ENCODE results near the gene PTGIS.

The PTGIS gene

DNA sequence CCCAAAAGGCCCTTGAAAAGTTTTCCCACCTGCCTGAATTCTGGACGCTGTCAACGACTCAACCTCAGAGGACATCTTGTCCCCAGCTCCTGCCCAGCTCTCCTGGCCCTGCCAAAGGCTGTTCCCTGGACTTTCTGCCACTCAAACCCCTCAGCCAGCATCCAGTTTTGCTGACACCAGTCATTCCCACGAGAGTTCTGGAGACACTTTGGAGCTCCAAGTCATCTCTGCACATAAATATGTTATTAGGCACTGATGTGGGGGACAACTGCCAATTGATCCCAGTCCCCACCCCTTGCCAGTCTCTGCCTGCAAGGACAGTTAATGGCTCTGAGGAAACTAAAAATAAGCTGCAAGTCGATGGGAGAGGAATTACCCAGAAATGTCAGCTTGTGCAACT lies 46.6 kb downstream of the PTGIS start:
- no peak for DNase-seq

- no peak for DNase-seq
Measured at GRCh38 chr20:49519777-49520359, 48.1 kb downstream of the PTGIS start.

DNA sequence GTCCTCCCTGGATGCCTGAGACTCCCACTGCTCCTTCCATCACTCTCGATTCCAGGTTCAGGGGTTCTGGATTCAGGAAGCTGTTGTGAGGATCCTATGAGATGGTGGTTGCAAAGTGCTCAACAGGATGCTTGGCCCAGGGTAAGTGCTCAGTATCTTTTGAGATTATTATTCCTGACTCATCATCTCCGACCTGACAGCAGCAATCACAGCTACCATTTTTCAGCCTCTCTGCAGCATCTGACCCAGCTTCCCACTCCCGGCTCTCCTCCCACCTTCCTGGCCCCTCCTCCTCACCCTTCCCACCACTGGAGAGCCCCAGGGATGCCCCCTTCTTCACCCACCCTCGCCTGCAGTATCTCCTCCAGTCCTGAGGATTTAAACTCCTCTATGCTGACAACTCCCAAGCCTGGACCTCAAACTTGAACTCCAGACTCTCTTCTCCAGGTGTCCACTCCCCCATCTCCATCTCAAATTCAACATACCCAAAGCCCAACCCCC lies 48.7 kb downstream of the PTGIS start:
- DNase-seq: no peak

- no peak for DNase-seq
Measured at GRCh38 chr20:49518576-49518975, 49.4 kb downstream of the PTGIS start.

GRCh38 chr20:49517805-49518100 lies 50.2 kb downstream of the PTGIS start:
- no peak for DNase-seq

- no peak for DNase-seq
Measured at GRCh38 chr20:49516916-49517804, 50.8 kb downstream of the PTGIS start.

DNA sequence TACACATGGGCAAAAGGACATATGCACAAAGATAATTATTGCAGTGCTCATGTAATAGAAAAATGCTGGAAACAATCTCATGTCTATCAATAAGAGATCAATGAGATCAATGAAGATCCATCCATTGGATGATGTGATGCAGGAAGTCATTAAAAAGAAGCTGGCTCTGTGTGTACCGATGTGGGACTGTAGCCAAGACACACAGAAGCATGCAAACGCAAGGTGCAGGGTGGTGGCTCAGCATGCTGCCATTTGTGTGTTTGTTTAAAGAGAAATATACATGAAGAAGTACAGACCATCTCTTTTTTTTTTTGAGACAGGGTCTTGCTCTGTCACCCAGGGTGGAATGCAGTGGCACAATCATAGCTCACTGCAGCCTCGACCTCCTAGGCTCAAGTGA lies 52.4 kb downstream of the PTGIS start:
- DNase-seq: no peak

DNA sequence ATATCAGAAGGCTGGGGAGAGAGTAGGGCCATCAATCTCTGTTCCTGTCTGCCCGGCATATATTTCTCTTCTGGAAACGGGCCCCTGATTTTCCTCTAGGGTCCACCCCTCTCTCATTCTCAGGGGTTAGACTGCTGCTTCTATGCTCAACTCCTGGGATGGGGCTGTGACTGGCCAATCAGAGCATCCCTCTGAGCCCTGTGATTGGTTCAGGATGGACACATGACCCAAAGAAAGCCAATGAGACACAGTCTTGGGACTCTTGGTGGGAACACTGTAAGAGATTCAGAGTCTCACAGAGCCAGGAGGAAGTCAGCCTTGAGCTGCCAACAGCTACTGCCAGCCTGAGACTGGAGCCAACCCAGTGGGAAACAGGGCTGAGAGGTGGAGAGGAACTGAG lies 54.4 kb downstream of the PTGIS start:
- DNase-seq: no peak

GRCh38 chr20:49513009-49513408 lies 54.9 kb downstream of the PTGIS start:
- DNase-seq: no peak

- no peak for DNase-seq
Measured at GRCh38 chr20:49511788-49512525, 56.0 kb downstream of the PTGIS start.

- no peak for DNase-seq
Measured at GRCh38 chr20:49510562-49511122, 57.3 kb downstream of the PTGIS start.

GRCh38 chr20:49508435-49509199 lies 59.3 kb downstream of the PTGIS start:
- DNase-seq: no peak

DNA sequence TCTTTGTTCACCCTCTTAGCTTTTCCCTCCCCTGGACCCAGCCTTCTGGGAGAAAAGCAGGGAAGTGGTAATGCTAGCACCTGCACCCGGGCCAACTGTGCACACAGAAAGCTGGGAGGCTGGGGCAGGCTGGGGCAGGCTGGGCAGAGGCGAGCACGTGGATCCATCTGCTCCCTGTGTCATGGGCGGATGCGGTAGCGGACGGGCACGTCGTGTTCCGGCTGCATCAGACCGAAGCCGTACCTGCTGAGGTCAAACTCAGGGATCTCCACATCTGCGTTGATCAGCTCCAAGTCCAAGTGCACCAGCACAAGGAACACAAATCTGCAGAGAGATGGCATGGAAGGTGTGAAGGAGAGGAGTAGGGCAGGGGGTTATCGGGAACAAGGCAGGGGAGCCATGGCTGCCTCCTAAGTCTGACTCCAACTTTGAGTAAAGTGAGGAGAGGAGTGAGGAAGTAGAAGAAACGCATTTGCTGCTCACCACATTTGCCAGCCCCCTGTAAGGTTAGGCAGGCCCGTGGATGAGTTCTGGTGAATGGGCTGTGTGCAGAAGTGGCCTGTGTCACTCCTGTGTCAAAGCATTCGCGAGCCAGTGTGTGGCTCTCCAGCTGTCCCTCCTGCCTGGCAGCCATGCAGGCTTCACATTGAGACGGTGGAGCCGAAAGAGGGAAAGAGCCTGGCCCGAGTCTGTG lies 60.0 kb downstream of the PTGIS start:
- DNase-seq: no peak

GRCh38 chr20:49505518-49505917 lies 62.4 kb downstream of the PTGIS start:
- DNase-seq: no peak

DNA sequence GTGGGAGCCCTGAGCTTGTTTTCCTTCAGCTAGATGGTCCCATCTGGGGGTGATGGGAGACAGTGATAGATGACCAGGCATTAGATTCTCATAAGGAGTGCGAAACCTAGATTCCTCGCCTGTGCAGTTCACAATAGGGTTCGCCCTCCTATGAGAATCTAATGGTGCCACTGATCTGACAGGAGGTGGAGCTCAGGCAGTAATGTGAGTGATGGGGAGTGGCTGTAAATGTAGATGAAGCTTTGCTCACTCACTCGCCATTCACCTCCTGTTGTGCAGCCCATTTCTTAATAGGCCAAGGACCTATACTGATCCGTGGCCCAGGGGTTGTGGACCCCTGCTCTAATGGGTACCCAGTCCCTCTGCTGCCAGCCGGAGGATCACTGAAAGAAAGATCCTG lies 64.8 kb downstream of the PTGIS start:
- DNase-seq: no peak

DNA sequence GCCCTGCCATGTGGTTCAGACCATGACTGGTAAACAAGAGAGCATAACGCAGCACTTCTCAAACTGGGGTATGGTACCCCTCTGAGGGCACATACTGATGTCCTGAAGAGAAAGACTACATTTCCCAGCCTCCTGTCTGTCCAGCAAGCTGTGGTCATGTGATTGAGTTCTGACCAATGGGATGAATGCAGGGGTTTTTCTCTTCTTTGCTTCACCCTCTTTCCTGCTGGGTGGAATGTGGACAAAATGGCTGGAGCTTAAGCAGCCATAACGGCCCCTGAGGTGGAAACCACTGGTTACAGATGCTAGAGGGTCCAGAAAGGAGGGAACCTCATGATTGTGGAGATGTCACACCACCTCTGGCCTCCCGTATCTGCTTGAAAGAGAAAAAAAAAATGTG lies 66.0 kb downstream of the PTGIS start:
- DNase-seq: no peak

GRCh38 chr20:49497398-49497669 lies 70.6 kb downstream of the PTGIS start:
- no peak for DNase-seq

GRCh38 chr20:49496553-49497397 lies 71.2 kb downstream of the PTGIS start:
- no peak for DNase-seq

DNA sequence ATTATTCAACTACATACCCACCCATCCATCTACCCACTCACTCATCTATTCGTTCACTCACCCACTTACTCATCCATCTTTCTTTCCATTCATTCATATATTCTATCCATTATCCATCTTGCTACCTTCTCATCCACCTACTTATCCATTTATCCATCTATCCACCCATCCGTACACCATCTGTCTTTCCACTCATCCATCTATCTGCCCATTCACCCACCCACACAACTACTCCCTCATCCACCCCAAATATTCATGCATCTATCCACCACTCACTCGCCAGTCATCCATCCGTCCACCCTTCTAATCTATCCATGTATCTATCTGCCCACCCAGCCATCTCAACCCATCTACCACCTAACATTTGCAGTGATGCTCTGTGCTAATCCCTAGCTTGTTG lies 71.9 kb downstream of the PTGIS start:
- no peak for DNase-seq

- DNase-seq: no peak
Measured at GRCh38 chr20:49490689-49491088, 77.2 kb downstream of the PTGIS start.

- DNase-seq: no peak
Measured at GRCh38 chr20:49489688-49490087, 78.2 kb downstream of the PTGIS start.
